HT1080 (cell line): ENCODE results near the gene OGFR. TPM values are rescaled to one million over a fixed set of nuclear protein-coding genes. Genes with fewer than 3 reads are reported as not detected.

ENCODE experiments used
- DNase-seq: peaks from one replicate; pipeline ENCODE4 v3.0.0-alpha.2; 2015; ENCODE audit warnings: low read depth
- total RNA-seq: library from RNA; depleted of rRNA; stranded (reverse); fragments of >200 nt; shearing (Covaris generic); gene quantifications from 2 replicates; pipeline ENCODE4 v1.2.3, GENCODE V29; 2014

The OGFR gene
- total RNA-seq, 1 experiment from 2014 or later: 86.7 TPM

DNA sequence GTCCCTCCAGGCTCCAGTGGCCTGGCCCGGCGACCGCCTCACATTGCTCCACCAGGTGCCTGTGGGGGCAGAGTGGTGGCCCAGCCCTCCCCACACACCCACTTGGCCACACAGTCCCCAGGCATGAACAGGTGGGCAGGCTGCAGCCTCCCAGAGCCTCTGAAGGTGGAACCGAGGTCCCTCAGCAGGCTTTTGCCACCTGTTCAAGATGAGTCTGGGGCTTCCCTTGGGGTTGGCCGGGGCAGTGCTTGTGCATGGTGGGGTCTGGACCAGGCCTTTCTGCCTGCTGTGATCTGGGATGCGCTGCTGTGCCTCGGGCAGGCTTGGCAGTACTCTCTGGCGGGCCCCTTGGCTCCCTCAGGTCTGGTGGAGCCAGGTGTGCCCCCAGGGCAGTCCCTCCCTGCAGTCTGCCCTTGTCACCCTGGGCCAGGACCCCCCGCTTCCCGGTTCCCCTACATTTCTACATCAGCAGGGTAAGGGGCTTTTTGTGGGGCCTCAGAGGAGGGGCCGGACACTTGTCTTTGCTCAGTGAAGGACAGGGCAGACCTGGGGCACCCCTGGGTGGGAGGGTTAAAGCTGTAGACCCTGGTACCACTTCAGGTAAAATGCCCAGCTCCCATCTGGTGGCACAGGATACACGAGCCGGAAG is 9.5 kb downstream of the OGFR start:
- no peak for DNase-seq

DNA sequence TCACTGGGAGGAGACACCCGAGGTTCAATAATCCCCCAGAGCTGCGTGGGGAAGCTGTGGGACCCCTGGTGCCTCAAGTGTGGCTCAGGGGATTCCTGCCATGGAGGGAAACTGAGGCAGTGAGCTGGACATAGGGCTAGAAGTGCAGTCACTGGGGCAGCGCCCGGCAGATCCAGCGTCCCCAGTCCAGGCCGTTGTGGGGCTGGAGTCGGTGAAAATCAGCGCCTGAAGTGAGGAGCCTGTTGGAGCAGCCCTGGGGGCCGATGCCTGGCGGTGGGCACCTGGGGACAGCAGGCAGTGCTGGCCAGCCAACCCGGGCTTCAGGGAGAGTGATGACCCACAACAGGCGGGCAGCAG is 10.1 kb downstream of the OGFR start:
- no peak for DNase-seq

DNA sequence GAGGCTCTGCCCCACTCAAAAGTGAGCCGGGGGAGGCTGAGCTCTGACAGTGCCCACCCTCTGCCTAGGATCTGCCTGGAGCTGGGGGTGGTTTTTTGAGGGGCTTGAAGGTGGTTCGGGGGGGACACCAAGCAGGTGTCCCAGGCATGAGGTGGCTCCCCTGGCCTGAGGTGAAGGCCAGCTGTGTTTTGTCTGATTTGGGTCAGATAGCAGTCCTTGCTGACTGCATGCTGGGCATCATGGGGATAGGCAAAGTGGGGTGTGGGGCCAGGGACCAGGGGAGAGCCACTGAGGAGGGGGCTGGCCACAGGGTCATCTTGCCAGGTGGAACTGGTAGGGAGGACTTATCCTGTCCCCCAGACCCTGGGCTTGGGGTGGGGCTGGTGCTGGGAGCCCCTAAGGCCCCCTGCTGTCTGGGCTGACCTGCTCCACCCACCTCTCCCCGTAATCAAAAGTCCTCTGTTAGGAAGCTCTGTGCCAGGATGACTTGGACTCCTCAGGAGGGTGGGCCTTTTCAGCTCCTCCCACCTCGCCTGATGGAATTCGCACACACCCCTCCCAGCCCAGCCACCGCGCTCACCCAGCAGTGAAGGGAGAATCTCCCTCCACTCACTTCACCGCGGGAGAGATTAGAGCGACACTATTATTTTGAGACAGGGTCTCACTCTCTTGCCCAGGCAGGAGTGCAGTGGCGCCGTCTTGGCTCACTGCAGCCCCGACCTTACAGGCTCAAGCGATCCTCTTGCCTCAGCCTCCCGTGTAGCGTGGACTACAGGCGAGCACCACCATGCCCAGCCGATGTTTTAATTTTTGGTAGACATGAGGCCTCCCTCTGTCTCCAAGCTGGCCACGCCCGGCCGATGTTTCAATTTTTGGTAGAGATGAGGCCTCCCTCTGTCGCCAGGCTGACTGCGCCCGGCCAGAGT is 10.7 kb downstream of the OGFR start:
- DNase-seq: peak; percentile 60

- no peak for DNase-seq
Observed at GRCh38 chr20:62816031-62816883, 11.6 kb downstream of the OGFR start.

- no peak for DNase-seq
Observed at GRCh38 chr20:62816884-62817873, 12.5 kb downstream of the OGFR start, which contains the start of gene COL9A3. TSS of gene COL9A3 (plus strand) at chr20:62817050. CDS start at chr20:62817065, 15 bp downstream.

DNA sequence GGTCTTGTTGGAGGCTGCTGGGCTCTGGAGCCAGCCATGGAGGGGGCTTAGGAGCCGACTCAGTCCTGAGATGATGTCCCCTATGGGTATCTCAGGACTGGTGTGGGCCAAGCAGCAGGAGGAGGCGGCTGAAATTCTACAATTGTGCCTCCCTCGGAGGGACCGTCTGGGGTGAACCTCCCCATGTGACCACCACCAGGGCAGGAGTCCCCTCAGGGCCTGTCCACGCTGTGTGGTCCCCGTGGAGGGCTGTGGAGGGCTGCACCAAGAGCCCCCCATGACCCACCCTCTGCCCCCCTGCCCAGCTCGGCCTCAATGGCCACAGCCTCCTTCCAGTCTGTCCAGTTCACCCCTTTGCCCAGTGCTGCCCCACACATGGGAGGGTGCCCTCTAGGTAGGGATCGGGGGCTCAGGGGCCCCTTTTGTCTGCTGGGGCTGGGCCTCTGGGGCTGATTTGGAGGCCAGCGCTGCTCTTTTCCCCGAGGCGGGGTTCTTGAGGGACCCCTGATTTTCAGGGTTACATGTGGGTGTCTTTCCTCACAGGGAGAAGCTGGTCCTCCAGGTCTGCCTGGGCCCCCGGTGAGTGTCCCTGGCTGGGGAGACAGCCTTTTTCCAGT is 13.4 kb downstream of the OGFR start:
- no peak for DNase-seq

DNA sequence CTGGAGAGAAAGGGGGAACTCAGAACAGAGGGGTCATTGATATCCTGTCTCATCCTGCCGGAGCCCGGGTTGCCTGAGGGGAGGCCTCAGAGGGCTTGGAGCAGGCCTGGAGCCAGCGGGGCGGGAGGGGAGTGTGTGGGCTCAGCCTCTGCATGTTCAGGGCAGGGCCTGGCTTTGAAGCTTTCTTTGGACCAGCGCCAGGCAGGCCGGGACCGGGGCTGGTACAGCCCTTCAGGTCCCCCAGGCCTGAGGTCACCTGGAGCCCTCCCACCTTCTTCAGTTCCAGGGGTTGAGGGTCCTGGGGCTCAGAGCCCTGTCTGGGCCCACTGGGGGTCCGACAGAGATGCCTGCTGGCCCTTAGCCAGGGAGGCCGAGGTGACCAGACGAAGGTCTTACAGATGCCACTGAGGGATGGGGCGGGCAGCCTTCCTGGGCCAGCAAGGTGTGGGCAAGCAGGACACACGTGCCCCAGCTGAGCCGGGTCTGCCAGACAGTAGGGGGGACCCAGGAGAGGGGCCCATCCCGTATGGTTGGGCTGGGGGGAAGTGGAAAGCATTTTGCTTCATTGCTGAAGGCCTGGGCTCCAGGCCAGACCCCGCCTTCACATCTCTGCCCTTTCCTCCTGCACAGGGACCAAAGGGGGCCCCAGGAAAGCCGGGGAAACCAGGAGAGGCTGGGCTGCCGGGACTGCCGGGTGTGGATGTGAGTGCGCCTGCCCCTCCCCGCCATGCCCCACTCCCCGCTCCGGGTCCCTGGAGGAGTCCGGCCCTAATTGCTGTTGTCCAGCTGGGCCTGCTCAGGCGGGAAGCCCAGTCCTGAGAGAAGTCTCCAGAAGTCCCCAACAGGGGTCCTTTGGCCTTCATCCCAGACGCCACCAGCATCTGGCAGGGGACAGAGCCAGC is 14.2 kb downstream of the OGFR start:
- peak; percentile 49 for DNase-seq

GRCh38 chr20:62819494-62820174 is 15.0 kb downstream of the OGFR start:
- DNase-seq: no peak

DNA sequence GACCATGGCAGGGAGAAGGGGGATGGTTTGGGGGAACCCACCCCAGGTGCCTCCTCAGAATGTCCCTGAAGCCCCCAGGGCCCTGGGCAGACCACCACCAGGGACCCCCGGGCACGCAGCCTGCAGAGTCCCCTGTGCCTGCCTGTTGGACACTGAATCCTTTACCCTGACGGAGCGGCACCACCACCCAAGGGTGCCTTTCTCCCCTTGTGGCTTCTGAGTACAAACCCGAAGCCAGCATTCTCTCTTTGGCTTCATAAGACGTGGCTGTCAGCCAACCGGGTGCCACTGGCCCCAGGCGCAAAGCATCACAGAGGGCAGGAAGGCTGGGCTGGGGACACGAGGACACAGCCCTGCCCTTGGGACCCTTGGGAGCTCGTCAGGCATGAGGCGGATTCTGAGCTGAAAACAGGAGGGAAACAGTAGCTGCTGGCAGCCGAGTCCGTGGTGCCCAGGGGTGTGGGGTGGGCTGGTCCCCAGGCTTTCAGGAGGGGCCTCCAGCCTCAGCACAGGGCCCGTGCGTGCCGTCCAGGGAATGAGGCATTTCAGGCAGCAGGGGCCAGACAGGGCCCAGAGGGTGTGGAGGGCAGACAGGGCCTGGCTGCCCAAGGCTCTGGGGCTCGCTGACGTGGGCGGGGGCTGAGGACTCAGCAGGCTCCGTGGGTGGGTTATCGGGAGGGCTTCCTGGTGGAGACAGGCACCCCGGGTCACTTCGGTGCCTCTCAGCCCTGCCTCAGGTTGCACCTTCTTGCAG is 15.8 kb downstream of the OGFR start:
- DNase-seq: no peak

GRCh38 chr20:62820962-62821725 is 16.5 kb downstream of the OGFR start:
- DNase-seq: no peak

DNA sequence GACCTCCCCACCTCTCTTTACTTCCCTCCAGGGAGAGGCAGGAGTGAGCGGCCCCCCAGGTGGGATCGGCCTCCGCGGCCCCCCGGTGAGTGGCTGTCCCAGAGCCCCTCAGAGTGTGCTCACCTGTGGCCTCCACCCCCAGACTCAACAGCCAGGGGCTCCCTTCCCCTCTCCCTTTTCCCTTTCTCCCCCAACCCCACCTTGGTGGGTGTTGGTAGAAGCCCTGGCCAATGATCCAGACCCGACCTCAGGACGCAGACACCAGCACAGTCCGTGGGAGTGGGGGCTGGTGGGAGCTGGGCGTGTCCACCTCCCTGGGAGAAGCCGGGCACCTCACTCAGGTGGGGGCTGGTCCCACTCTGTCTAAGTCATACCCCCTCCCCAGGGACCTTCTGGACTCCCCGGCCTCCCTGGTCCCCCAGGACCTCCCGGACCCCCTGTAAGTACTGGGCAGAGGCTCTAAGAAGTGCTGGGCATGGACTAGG is 17.1 kb downstream of the OGFR start:
- no peak for DNase-seq

DNA sequence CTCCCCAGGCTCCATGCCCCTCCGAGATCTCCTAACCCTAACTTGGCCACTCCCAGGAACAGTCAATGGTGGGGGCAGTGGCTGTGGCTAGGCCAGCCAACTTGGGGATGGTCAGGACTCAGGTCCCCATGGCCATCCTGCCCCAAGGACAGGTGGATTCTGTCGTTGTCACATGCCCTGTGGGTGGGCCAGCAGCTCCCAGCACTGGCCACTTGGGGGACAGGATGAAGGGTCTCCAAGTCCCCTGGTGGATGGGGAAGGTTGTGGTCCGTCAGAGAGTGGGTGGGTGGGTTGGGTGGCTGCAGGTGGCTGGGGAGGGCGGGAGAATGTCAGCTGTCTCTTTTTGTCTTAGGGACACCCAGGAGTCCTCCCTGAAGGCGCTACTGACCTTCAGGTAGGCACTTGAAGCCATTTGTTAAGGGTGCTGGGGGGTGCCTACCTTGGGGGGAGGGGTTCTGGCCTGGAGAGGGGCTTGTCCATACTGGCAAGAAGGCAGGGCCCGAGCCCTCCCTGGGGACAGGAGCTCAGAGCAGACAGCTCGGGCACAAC is 17.7 kb downstream of the OGFR start:
- no peak for DNase-seq

DNA sequence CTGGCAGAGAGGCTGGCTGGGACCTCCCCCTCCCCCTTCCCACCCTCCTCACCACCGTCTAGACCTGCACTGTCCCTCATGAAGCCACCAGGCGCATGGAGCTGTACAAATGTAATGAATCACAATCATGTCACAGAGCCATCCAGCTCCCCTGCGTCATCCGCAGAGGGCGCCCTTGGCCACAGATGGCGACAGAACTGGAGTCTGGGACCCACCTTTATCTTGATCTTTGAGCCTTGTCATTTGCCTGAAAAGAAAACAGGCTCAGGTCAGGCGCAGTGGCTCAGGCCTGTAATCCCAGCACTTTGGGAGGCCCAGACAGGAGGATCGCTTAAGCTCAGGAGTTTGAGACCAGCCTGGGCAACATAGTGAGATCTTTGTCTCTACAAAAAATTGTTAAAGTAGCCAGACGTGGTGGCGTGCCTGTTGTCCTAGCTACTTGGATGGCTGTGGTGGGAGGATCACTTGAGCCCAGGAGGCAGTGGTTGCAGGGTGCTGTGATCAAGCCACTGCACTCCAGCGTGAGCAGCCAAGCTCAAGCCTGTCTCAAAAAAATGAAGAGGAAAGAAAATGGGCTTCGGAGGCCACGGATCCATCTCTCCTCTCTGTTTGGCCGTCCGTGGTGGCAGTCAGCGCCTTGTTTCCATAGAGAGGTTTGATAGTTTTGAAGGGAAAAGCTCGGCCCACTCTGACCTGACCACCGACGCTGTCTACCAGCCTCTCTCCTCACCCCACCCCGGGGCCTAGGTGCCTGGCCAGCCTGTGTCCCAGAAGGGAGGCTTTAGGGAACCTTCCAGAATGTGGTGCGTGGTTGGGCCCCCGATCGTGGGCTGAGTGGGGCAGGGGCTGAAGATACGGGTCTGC is 18.4 kb downstream of the OGFR start:
- peak; percentile 63 for DNase-seq

GRCh38 chr20:62823688-62824475 is 19.2 kb downstream of the OGFR start:
- no peak for DNase-seq
